ENCODE data around the gene DAPK2.

The DAPK2 gene

DNA sequence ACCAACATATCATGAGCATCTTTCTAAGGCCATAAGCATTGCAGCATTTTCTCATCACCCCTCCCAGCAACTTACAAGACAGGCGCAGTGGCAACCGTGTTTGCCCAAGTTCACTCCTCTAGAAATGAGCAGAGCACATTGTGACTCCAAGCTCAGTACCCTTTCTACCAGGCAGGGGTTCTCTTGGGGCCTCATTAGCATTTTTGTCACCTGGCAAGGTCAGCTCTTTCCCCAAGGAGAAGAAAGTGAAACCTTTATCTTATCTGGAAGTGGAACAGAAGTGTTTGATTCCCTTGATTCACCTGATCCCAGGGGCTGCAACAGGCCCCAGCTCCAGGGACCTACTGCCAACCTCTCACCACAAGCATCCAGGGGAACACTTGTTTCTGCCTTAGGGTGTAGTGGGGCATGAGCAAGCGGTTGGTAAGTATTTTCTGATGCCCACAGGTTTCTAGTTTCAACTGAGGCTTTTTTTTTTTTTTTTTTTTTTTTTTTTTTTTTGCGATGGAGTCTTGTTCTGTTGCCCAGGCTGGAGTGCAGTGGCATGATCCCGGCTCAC, 168.5 kb downstream of the DAPK2 start:
- H3K27ac ChIP-seq: no peak overlapping the region
- H3K4me3 ChIP-seq (ENCODE audit: low read depth in 1 of 2, low read length in 1 of 2): no peak overlapping the region
- no peaks in the 10 kb centered on the region for H3K27me3 ChIP-seq
- TF ChIP-seq, protein P1, sequence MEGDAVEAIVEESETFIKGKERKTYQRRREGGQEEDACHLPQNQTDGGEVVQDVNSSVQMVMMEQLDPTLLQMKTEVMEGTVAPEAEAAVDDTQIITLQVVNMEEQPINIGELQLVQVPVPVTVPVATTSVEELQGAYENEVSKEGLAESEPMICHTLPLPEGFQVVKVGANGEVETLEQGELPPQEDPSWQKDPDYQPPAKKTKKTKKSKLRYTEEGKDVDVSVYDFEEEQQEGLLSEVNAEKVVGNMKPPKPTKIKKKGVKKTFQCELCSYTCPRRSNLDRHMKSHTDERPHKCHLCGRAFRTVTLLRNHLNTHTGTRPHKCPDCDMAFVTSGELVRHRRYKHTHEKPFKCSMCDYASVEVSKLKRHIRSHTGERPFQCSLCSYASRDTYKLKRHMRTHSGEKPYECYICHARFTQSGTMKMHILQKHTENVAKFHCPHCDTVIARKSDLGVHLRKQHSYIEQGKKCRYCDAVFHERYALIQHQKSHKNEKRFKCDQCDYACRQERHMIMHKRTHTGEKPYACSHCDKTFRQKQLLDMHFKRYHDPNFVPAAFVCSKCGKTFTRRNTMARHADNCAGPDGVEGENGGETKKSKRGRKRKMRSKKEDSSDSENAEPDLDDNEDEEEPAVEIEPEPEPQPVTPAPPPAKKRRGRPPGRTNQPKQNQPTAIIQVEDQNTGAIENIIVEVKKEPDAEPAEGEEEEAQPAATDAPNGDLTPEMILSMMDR (IDR thresholded peaks at IDR 0.05): no peak
- H3K36me3 ChIP-seq: no peaks in the 10 kb centered on the region
- H3K9me3 ChIP-seq: no peaks in the 10 kb centered on the region
- H3K4me1 ChIP-seq (ENCODE audit: control insufficient read depth in 1 of 2, insufficient read depth in 1 of 2, low read depth in 1 of 2, low read length in 1 of 2): peaks cover 3 to 4% of the 10 kb centered on the region in 2 experiments

DNA sequence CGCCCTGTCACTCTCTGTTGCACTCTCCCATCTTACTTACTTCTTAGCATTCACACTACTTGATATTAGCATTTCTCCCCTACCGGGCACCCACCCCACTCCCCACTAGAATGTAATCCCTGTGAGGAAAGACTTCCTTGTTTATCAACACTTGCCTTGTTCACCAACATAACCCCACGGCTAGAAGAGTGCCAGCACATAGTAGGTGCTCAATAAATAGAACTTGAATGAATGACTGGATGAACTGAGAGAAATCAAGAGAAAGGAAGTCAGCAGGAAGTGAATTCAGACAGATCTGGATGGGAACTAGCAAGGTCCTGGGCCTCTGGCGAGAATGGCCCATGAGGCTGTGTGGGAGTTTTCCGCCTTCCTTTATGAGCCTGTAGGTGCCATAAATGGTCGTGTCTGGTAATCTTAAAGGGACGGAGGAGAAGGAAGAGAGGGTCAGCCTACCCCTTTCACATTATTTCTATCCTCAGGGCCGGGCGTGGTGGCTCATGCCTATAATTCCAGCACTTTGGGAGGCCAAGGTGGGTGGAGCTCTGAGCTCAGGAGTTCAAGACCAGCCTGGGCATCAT, 170.1 kb downstream of the DAPK2 start:
- H3K4me3 ChIP-seq (ENCODE audit: low read depth in 1 of 2, low read length in 1 of 2): no peak overlapping the region
- H3K9me3 ChIP-seq: no peaks in the 10 kb centered on the region
- no peak overlapping the region for H3K27ac ChIP-seq
- H3K27me3 ChIP-seq: no peaks in the 10 kb centered on the region
- H3K36me3 ChIP-seq: no peaks in the 10 kb centered on the region
- TF ChIP-seq, protein P1 (IDR thresholded peaks at IDR 0.05): no peak
- H3K4me1 ChIP-seq (ENCODE audit: control insufficient read depth in 1 of 2, insufficient read depth in 1 of 2, low read depth in 1 of 2, low read length in 1 of 2): no peaks in the 10 kb centered on the region

DNA sequence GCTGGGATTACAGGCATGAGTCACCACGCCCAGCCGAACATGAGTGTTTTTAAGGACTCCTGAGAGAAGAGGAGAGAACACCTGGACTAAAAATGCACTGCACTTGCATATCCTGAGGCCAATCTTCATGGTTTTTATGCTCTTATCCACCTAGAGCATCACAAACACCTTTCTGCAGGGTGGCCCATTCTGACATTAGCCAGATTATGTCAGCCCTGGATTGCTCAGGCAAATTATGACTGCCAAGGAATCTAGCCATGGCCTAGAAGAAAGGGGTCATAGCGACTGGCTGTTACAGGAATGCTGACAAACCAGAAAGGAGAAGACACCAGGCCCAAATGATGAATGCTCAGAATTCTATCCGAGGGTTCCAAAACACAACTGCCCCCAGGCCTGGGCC, 171.7 kb downstream of the DAPK2 start:
- Histone ChIP-seq H3K27me3 (no peaks in the 10 kb centered on the region), H3K4me1 (ENCODE audit: control insufficient read depth in 1 of 2, insufficient read depth in 1 of 2, low read depth in 1 of 2, low read length in 1 of 2) (no peaks in the 10 kb centered on the region), H3K4me3 (ENCODE audit: low read depth in 1 of 2, low read length in 1 of 2) (no peak overlapping the region), H3K36me3 (no peaks in the 10 kb centered on the region), H3K9me3 (no peaks in the 10 kb centered on the region), H3K27ac (no peak overlapping the region)
- TF ChIP-seq, protein P1 (IDR thresholded peaks at IDR 0.05): no peak

DNA sequence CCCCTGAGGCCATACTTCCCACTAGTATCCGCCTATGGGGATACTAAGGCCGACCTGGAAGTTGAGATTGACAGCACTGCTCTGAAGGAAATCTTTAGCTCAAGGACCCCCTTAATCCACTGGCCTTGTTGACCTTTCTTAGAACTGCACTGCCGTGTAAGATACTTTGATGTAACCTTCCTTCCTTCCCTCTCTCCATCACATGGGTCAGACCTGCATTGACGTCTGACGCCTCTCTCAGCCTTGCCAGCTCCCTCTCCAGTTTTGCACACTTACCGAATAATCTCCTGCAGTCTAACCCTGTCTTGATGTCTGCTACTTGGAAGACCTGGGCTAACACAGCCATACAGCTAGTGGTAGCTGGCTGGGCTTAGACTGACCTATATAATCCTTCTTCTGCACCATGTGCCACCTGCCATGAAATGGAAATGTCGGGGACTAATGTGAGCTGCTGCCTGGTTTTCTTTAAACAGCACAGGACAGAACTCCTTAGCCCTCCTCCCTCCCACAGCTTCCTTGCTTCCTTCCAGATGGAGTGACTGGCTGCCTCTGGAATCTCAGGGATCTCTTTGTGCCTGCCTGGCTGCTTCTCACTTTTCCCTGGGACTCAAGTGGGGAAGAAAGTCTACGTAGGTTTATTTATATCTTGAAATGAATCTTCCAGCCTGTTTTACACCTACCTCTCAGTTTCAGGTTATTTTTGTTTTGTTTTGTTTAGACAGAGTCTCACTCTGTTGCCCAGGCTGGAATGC, 173.3 kb downstream of the DAPK2 start:
- H3K36me3 ChIP-seq: no peaks in the 10 kb centered on the region
- H3K4me3 ChIP-seq (ENCODE audit: low read depth in 1 of 2, low read length in 1 of 2): no peak overlapping the region
- H3K27me3 ChIP-seq: no peaks in the 10 kb centered on the region
- TF ChIP-seq, protein P1 (IDR thresholded peaks at IDR 0.05): no peak
- H3K4me1 ChIP-seq (ENCODE audit: control insufficient read depth in 1 of 2, insufficient read depth in 1 of 2, low read depth in 1 of 2, low read length in 1 of 2): no peaks in the 10 kb centered on the region
- no peak overlapping the region for H3K27ac ChIP-seq
- H3K9me3 ChIP-seq: no peaks in the 10 kb centered on the region

DNA sequence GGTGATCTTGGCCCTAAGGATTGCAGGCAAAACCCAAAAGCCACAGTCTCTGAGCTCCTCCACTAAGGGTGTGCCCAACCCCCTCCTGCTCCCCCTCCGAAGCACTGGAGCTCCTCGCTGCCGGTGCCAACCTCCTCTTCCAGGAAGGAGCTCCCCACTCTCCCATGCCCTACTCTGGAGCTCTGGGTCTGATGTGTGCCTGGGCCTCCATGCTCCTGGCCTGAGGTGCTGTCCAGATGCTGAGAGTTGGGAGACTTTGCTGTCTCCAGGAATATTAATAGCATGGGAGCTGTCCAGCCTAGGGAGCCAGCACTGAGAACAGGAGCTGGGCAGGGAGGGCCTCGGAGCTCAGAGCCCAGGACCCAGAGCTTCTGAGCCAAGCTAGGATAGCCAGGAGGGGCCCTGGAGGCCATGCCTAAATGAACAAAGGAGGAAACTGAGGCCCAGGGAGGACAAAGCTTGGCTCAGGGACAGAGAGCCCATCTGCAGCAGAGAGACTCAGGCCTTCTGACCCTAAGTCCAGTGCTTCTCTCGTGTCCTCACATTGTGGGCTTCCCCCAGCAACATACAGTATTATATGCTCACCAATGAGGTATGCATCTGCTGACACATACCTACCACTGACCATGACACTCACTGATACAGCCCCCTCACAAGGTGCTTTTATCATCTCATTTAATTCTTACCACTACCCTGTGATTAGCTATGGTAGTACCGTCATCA, 175.6 kb downstream of the DAPK2 start:
- Histone ChIP-seq H3K4me1 (ENCODE audit: control insufficient read depth in 1 of 2, insufficient read depth in 1 of 2, low read depth in 1 of 2, low read length in 1 of 2) (no peaks in the 10 kb centered on the region), H3K36me3 (no peaks in the 10 kb centered on the region), H3K27me3 (no peaks in the 10 kb centered on the region), H3K27ac (no peak overlapping the region), H3K4me3 (ENCODE audit: low read depth in 1 of 2, low read length in 1 of 2) (no peak overlapping the region), H3K9me3 (no peaks in the 10 kb centered on the region)
- TF ChIP-seq, protein P1 (IDR thresholded peaks at IDR 0.05): no peak
